GM12892 (cell line): ENCODE results near the gene SIX2.

Experiments used
- POLR2A ChIP-seq: IDR thresholded peaks from 2 replicates; pipeline ENCODE4 v1.6.1; 2011; ENCODE audit warnings: low read depth, low read length, control low read depth
- POLR2AphosphoS5 ChIP-seq: IDR thresholded peaks from 2 replicates; pipeline ENCODE4 v1.6.1; 2011; ENCODE audit warnings: low read depth, low read length, control low read depth
- TAF1 ChIP-seq: IDR thresholded peaks from 2 replicates; pipeline ENCODE4 v1.6.1; 2011; ENCODE audit warnings: low read depth, mild to moderate bottlenecking, control low read depth, low read length, borderline replicate concordance

- TF ChIP-seq POLR2AphosphoS5 (no peak), POLR2A (no peak), TAF1 (no peak)
Observed at GRCh38 chr2:45008296-45009129, 739 bp downstream of the SIX2 start.
